ENCODE data around the gene FLT1. TPM values are rescaled to one million over a fixed set of nuclear protein-coding genes. Genes with fewer than 3 reads are reported as not detected.

FLT1 gene
- total RNA-seq, 1 experiment from 2014 or later: not detected

- no TSS peak for BruUV-seq (replicated peaks)
- Mint-ChIP-seq H3K4me3 (ENCODE audit: low read depth, unreplicated experiment) (no peak overlapping the region), H3K27ac (ENCODE audit: unreplicated experiment) (no peak overlapping the region), H3K4me1 (ENCODE audit: low read depth, unreplicated experiment) (no peaks in the 10 kb centered on the region), H3K36me3 (ENCODE audit: insufficient read depth, unreplicated experiment) (no peaks in the 10 kb centered on the region), H3K27me3 (ENCODE audit: unreplicated experiment) (no peaks in the 10 kb centered on the region), H3K9me3 (ENCODE audit: low read depth, unreplicated experiment) (no peaks in the 10 kb centered on the region)
- intact Hi-C loops (cut with micrococcal nuclease; ENCODE audit: unreplicated experiment): no loop called here
- DNase-seq: no peak
- no peak for TF ChIP-seq CTCF (IDR thresholded peaks at IDR 0.05; ENCODE audit: unreplicated experiment)
- CTCF ChIA-PET: no interaction called here
These were observed 175.4 kb downstream of the FLT1 start for GRCh38 chr13:28319528-28319927.

- TF ChIP-seq CTCF (IDR thresholded peaks at IDR 0.05; ENCODE audit: unreplicated experiment): no peak
- CTCF ChIA-PET: no interaction called here
- H3K27me3 Mint-ChIP-seq (ENCODE audit: unreplicated experiment): no peaks in the 10 kb centered on the region
These were observed 176.4 kb downstream of the FLT1 start for GRCh38 chr13:28318496-28318895.

GRCh38 chr13:28316836-28317235 is 178.1 kb downstream of the FLT1 start:
- Mint-ChIP-seq H3K4me1 (ENCODE audit: low read depth, unreplicated experiment) (no peaks in the 10 kb centered on the region), H3K36me3 (ENCODE audit: insufficient read depth, unreplicated experiment) (no peaks in the 10 kb centered on the region), H3K9me3 (ENCODE audit: low read depth, unreplicated experiment) (no peaks in the 10 kb centered on the region), H3K27me3 (ENCODE audit: unreplicated experiment) (no peaks in the 10 kb centered on the region), H3K27ac (ENCODE audit: unreplicated experiment) (no peak overlapping the region), H3K4me3 (ENCODE audit: low read depth, unreplicated experiment) (no peak overlapping the region)
- CTCF ChIA-PET: no interaction called here
- intact Hi-C loops (cut with micrococcal nuclease; ENCODE audit: unreplicated experiment): no loop called here
- DNase-seq: no peak
- TF ChIP-seq CTCF (IDR thresholded peaks at IDR 0.05; ENCODE audit: unreplicated experiment): no peak
- BruUV-seq (replicated peaks): no TSS peak

More at GRCh38 chr13:28318496-28318895, 176.4 kb downstream of the FLT1 start:
- no TSS peak for BruUV-seq (replicated peaks)
- H3K27ac Mint-ChIP-seq (ENCODE audit: unreplicated experiment): no peak overlapping the region
- intact Hi-C loops (cut with micrococcal nuclease; ENCODE audit: unreplicated experiment): no loop called here
- H3K4me3 Mint-ChIP-seq (ENCODE audit: low read depth, unreplicated experiment): no peak overlapping the region
- no peak for DNase-seq
- no peaks in the 10 kb centered on the region for H3K36me3 Mint-ChIP-seq (ENCODE audit: insufficient read depth, unreplicated experiment)
- no peaks in the 10 kb centered on the region for H3K9me3 Mint-ChIP-seq (ENCODE audit: low read depth, unreplicated experiment)
- H3K4me1 Mint-ChIP-seq (ENCODE audit: low read depth, unreplicated experiment): no peaks in the 10 kb centered on the region

- intact Hi-C loops (cut with micrococcal nuclease; ENCODE audit: unreplicated experiment): no loop called here
- TF ChIP-seq CTCF (IDR thresholded peaks at IDR 0.05; ENCODE audit: unreplicated experiment): no peak
These were observed 178.8 kb downstream of the FLT1 start for GRCh38 chr13:28316129-28316528.

More at GRCh38 chr13:28316129-28316528, 178.8 kb downstream of the FLT1 start:
- DNase-seq: no peak
- no peaks in the 10 kb centered on the region for H3K27me3 Mint-ChIP-seq (ENCODE audit: unreplicated experiment)
- CTCF ChIA-PET: no interaction called here
- no TSS peak for BruUV-seq (replicated peaks)
- no peak overlapping the region for H3K27ac Mint-ChIP-seq (ENCODE audit: unreplicated experiment)
- H3K4me1 Mint-ChIP-seq (ENCODE audit: low read depth, unreplicated experiment): no peaks in the 10 kb centered on the region
- no peaks in the 10 kb centered on the region for H3K36me3 Mint-ChIP-seq (ENCODE audit: insufficient read depth, unreplicated experiment)
- no peaks in the 10 kb centered on the region for H3K9me3 Mint-ChIP-seq (ENCODE audit: low read depth, unreplicated experiment)
- no peak overlapping the region for H3K4me3 Mint-ChIP-seq (ENCODE audit: low read depth, unreplicated experiment)

Measured in Calu3 (cell line).